Type B pancreatic cell (in vitro differentiated cells): ENCODE measurements around the gene WNT9A. TPM values are rescaled to one million over a fixed set of nuclear protein-coding genes. Genes with fewer than 3 reads are reported as not detected.
A peak's percentile ranks its signal among the peaks of the same experiment; 100 is the strongest.

Experiments
- DNase-seq: peaks from one replicate; pipeline ENCODE4 v3.0.0; 2021; ENCODE audit warnings: mixed read lengths; ENCODE audit not compliant: unreplicated experiment; ENCODE audit errors: extremely low spot score
- H3K27ac Mint-ChIP-seq: 2 replicates; pipeline ENCODE4 v1.8.0; 2021; ENCODE audit warnings: mild to moderate bottlenecking, mixed read lengths
- H3K27me3 Mint-ChIP-seq: 2 replicates; pipeline ENCODE4 v1.8.0; 2021; ENCODE audit warnings: mixed read lengths
- H3K36me3 Mint-ChIP-seq: 2 replicates; pipeline ENCODE4 v1.8.0; 2021; ENCODE audit warnings: mixed read lengths
- H3K4me1 Mint-ChIP-seq: one replicate; pipeline ENCODE4 v1.8.0; 2021; ENCODE audit warnings: mixed read lengths; ENCODE audit not compliant: unreplicated experiment
- H3K4me3 Mint-ChIP-seq: 2 replicates; pipeline ENCODE4 v1.8.0; 2021; ENCODE audit warnings: mild to moderate bottlenecking, mixed read lengths
- H3K9me3 Mint-ChIP-seq: 2 replicates; pipeline ENCODE4 v1.8.0; 2021; ENCODE audit warnings: mixed read lengths
- CTCF ChIP-seq: fragments of 200-600 bp; sonication (generic); conservative IDR thresholded peaks from 2 replicates; pipeline ENCODE4 v1.5.0; 2021; ENCODE audit warnings: antibody characterized with exemption, mild to moderate bottlenecking
- total RNA-seq: library from RNA; stranded (reverse); gene quantifications from 2 replicates; pipeline ENCODE4 v1.2.1, GENCODE V29; 2021; ENCODE audit warnings: low replicate concordance

The WNT9A gene
- total RNA-seq, 1 donor from 2014 or later = 4.3 TPM

DNA sequence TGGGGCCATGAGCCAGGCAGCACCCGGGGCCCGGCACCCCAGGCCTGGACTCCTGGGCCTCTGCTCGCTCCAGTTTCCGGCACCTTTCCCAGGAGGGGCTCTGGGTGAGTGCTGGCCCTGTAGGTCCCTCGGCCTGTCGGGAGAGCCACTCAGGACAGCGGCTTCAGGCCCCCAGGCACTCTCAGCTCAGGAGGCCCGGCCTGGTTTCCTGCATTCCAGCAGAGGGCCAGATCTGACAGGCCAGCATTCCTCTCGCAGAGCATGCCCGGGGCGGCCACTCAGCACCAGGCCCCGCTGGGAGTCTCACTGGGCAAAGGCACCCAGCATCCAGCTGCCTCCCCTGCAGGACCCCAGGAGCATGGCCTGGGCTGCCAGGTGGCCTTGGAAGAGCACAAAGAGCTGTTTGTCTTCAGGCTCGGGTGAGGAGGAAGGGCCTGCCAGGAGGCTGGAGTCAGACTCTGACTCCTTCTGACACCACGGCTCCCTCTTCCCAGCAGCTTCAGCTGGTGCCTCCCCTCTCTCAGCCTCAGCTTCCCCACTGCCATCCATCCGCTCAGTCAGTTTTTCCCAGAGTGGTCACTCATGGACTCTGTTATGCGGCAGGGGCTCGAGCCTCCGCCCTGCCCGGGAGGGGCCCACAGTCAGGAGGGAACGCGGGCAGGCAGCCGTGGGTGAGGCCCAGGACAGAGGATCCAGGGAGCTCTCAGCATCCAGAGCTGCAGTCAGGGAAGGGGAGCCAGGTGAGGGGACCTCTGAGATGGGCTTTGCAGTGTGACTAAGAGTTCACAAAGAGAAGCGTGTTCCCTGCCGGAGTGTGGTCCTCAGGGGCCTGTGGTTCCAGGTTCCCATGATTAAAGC is 51.7 kb downstream of the WNT9A start:
- DNase-seq = peak; percentile 76
- H3K4me3 Mint-ChIP-seq = no peak overlapping the region
- no peak for TF ChIP-seq CTCF
- peaks cover 8% of the 10 kb centered on the region for H3K4me1 Mint-ChIP-seq
- H3K27ac Mint-ChIP-seq = peak overlapping the region; percentile 55
- H3K27me3 Mint-ChIP-seq = no peaks in the 10 kb centered on the region
- no peaks in the 10 kb centered on the region for H3K9me3 Mint-ChIP-seq
- H3K36me3 Mint-ChIP-seq = no peaks in the 10 kb centered on the region

DNA sequence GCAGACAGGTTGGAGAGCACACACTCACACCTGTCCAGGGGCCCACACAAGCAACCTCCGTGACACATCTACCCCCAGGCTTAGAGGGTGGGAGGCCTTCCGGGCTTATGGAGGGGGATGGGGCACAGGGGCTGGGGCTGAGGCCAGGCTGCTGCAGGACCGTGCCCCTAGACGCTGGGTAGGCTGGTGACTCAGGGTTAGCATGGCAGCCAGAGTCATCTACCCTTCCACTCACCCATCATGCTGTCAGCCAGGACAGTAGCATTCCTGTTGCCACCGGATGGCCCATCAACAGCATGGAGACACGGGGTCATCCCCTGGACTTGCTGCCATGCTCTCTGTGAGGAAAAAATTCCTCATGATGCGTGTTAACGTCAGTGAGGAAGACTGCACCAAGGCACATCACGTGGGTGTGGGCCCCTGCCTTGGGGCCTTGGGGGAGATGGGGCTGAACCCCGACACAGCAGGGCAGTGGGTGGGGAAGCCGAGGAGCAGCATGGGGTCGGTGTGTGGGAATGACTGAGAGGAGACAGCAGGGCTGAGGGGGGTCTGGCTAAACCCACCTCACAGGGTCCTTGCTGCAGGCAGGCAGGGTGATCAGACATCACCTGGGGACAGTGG is 52.8 kb downstream of the WNT9A start:
- Mint-ChIP-seq H3K27me3 (no peaks in the 10 kb centered on the region), H3K9me3 (no peaks in the 10 kb centered on the region), H3K4me3 (no peak overlapping the region), H3K36me3 (no peaks in the 10 kb centered on the region), H3K4me1 (peaks cover 8% of the 10 kb centered on the region), H3K27ac (peak overlapping the region; percentile 48)
- TF ChIP-seq CTCF = no peak
- peak; percentile 44 for DNase-seq

GRCh38 chr1:227893949-227894721 is 53.6 kb downstream of the WNT9A start:
- DNase-seq = peak; percentile 54
- no peaks in the 10 kb centered on the region for H3K36me3 Mint-ChIP-seq
- peaks cover 8% of the 10 kb centered on the region for H3K4me1 Mint-ChIP-seq
- no peak for TF ChIP-seq CTCF
- H3K4me3 Mint-ChIP-seq = no peak overlapping the region
- H3K27ac Mint-ChIP-seq = no peak overlapping the region
- no peaks in the 10 kb centered on the region for H3K9me3 Mint-ChIP-seq
- no peaks in the 10 kb centered on the region for H3K27me3 Mint-ChIP-seq

GRCh38 chr1:227893300-227893948 is 54.3 kb downstream of the WNT9A start:
- Mint-ChIP-seq H3K36me3 (no peaks in the 10 kb centered on the region), H3K4me1 (peaks cover 8% of the 10 kb centered on the region), H3K27me3 (no peaks in the 10 kb centered on the region), H3K9me3 (no peaks in the 10 kb centered on the region), H3K27ac (no peak overlapping the region), H3K4me3 (no peak overlapping the region)
- TF ChIP-seq CTCF = no peak
- peak; percentile 56 for DNase-seq
